ENCODE data around the gene SLC16A2. TPM values are rescaled to one million over a fixed set of nuclear protein-coding genes. Genes with fewer than 3 reads are reported as not detected.

SLC16A2 gene
- polyA plus RNA-seq, 3 donors = not detected

DNA sequence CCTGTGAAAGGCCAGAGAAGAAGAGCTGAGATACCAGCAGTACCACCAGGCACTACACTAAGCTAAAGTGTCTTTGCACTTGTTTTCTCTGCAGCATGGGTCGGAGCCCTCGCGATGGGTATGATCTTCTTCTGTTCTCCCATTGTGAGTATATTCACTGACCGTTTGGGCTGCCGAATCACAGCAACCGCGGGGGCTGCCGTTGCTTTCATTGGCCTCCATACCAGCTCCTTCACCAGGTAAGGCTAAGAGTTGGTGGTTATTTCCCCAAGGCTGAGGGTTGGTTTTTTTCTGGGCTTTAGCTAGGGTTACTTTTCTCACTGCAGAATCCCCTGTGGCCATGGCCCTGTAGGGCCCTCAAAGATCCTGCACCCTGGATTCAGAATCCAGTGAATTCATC lies 99.6 kb downstream of the SLC16A2 start:
- no peaks in the 10 kb centered on the region for H3K36me3 Mint-ChIP-seq
- H3K36me3 ChIP-seq (replicated peaks in 1 of 2; ENCODE audit: control insufficient read depth in 1 of 2, insufficient read depth in 2 of 2, low read length in 2 of 2) = no peaks in the 10 kb centered on the region

DNA sequence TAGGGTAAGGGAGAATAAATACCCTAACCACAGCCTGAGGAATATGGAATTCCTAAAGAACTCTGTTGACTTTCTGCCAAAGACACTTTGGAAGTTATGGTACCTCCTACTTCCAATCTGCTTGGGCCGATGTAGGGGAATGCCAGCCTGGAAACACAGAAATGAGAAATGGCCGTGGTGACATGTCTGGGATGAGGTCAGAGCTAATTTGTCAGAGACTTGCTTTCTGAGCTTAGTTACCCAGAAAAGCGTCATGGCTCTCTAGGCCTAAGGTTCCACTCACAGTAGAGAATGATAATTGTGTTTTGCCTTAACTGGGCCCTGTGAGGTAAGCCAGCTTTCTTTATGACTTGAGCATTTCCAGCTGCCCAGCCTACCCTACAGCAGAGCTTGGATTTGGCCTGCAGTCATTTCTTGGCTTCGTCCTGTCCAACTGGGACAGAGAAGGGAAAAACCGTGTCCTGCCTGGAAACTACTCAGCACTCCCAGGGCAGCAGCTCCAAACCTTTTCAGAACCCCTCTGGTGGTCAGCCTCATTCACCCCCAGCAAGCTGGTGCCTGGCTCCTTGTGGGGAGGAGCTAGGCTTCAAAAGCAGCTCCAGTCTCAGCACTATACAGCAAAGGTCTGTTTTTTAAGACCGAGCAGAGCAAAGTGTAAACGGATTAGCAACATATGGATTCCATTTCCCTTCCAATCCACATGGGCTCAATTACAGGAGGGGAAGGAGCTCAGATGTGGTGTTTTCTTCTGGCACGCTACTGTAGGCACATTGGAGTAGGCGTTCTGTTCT lies 100.9 kb downstream of the SLC16A2 start:
- no peak overlapping the region for H3K4me3 ChIP-seq (replicated peaks in 1 of 3; ENCODE audit: low read depth in 2 of 3, low read length in 3 of 3)
- no peaks in the 10 kb centered on the region for H3K9me3 ChIP-seq (replicated peaks in 1 of 2; ENCODE audit: control insufficient read depth in 1 of 2, insufficient read depth in 1 of 2, low read length in 2 of 2)
- no peak overlapping the region for H3K4me2 ChIP-seq (replicated peaks; ENCODE audit: extremely low read depth, low read length, poor library complexity, severe bottlenecking)
- Mint-ChIP-seq H3K27me3 (ENCODE audit: low read depth in 3 of 3) (peaks cover 0 to 4% (median 3%) of the 10 kb centered on the region in 3 donors), H3K27ac (peak overlapping the region in 1 of 7 donors; percentile 2), H3K4me3 (no peak overlapping the region), H3K4me1 (no peaks in the 10 kb centered on the region), H3K36me3 (no peaks in the 10 kb centered on the region), H3K9me3 (peaks cover 0 to 4% (median 0%) of the 10 kb centered on the region in 7 donors)
- no peaks in the 10 kb centered on the region for H3K4me1 ChIP-seq (ENCODE audit: control insufficient read depth in 1 of 2, insufficient read depth in 2 of 2, low read length in 2 of 2)
- H3K27me3 ChIP-seq (ENCODE audit: control insufficient read depth in 2 of 2, insufficient read depth in 2 of 2, low read length in 2 of 2) = no peaks in the 10 kb centered on the region
- no peak overlapping the region for H2AFZ ChIP-seq (ENCODE audit: insufficient read depth, low read depth, low read length, poor library complexity, severe bottlenecking)
- no peak overlapping the region for H3K9ac ChIP-seq (ENCODE audit: insufficient read depth, low read length, poor library complexity, severe bottlenecking)
- H4K20me1 ChIP-seq (ENCODE audit: insufficient read depth, low read length) = no peaks in the 10 kb centered on the region
- H3K27ac ChIP-seq (ENCODE audit: low read depth in 1 of 2, low read length in 2 of 2) = no peak overlapping the region
- TF ChIP-seq, protein P1, sequence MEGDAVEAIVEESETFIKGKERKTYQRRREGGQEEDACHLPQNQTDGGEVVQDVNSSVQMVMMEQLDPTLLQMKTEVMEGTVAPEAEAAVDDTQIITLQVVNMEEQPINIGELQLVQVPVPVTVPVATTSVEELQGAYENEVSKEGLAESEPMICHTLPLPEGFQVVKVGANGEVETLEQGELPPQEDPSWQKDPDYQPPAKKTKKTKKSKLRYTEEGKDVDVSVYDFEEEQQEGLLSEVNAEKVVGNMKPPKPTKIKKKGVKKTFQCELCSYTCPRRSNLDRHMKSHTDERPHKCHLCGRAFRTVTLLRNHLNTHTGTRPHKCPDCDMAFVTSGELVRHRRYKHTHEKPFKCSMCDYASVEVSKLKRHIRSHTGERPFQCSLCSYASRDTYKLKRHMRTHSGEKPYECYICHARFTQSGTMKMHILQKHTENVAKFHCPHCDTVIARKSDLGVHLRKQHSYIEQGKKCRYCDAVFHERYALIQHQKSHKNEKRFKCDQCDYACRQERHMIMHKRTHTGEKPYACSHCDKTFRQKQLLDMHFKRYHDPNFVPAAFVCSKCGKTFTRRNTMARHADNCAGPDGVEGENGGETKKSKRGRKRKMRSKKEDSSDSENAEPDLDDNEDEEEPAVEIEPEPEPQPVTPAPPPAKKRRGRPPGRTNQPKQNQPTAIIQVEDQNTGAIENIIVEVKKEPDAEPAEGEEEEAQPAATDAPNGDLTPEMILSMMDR (IDR thresholded peaks at IDR 0.05) = no peak
- WGBS (ENCODE audit: insufficient coverage) = 100% methylated on average over 1 of the region's 9 CpGs
- no peak for DNase-seq
- intact Hi-C loops (cut with micrococcal nuclease) = no loop called here
- H3K79me2 ChIP-seq (ENCODE audit: insufficient read depth, low read length) = no peaks in the 10 kb centered on the region
- no peaks in the 10 kb centered on the region for H3K36me3 ChIP-seq (replicated peaks in 1 of 2; ENCODE audit: control insufficient read depth in 1 of 2, insufficient read depth in 2 of 2, low read length in 2 of 2)

More for the DNA sequence above, 99.6 kb downstream of the SLC16A2 start:
- Mint-ChIP-seq H3K4me3 (no peak overlapping the region), H3K27me3 (ENCODE audit: low read depth in 3 of 3) (peaks cover 0 to 4% (median 3%) of the 10 kb centered on the region in 3 donors), H3K9me3 (peaks cover 0 to 7% (median 2%) of the 10 kb centered on the region in 7 donors), H3K27ac (no peak overlapping the region), H3K4me1 (no peaks in the 10 kb centered on the region)
- WGBS (ENCODE audit: insufficient coverage) = no CpG with 5 or more reads among the region's 8 CpGs
- Histone ChIP-seq H3K79me2 (ENCODE audit: insufficient read depth, low read length) (no peaks in the 10 kb centered on the region), H3K4me1 (ENCODE audit: control insufficient read depth in 1 of 2, insufficient read depth in 2 of 2, low read length in 2 of 2) (no peaks in the 10 kb centered on the region), H3K9ac (ENCODE audit: insufficient read depth, low read length, poor library complexity, severe bottlenecking) (no peak overlapping the region), H3K27ac (ENCODE audit: low read depth in 1 of 2, low read length in 2 of 2) (no peak overlapping the region), H3K9me3 (replicated peaks in 1 of 2; ENCODE audit: control insufficient read depth in 1 of 2, insufficient read depth in 1 of 2, low read length in 2 of 2) (no peaks in the 10 kb centered on the region), H2AFZ (ENCODE audit: insufficient read depth, low read depth, low read length, poor library complexity, severe bottlenecking) (no peak overlapping the region), H3K4me3 (replicated peaks in 1 of 3; ENCODE audit: low read depth in 2 of 3, low read length in 3 of 3) (no peak overlapping the region), H4K20me1 (ENCODE audit: insufficient read depth, low read length) (no peaks in the 10 kb centered on the region), H3K27me3 (ENCODE audit: control insufficient read depth in 2 of 2, insufficient read depth in 2 of 2, low read length in 2 of 2) (no peaks in the 10 kb centered on the region), H3K4me2 (replicated peaks; ENCODE audit: extremely low read depth, low read length, poor library complexity, severe bottlenecking) (no peak overlapping the region)
- no peak for DNase-seq
- intact Hi-C loops (cut with micrococcal nuclease) = no loop called here
- TF ChIP-seq, protein P1 (IDR thresholded peaks at IDR 0.05) = no peak

Measured in CD14-positive monocyte (primary cell).